Measurements from ENCODE around the gene RIBC2.

GRCh38 chr22:45458532-45458931 is 45.0 kb downstream of the RIBC2 start:
- TF ChIP-seq EZH2phosphoT487 (IDR thresholded peaks at IDR 0.05; ENCODE audit: low read length) (no peak), CTCF (IDR thresholded peaks at IDR 0.05; ENCODE audit: low read length) (no peak)
